ENCODE data around the gene NCAM2. TPM values are rescaled to one million over a fixed set of nuclear protein-coding genes. Genes with fewer than 3 reads are reported as not detected.

NCAM2 gene
- polyA plus RNA-seq, 1 experiment = 7.7 TPM

DNA sequence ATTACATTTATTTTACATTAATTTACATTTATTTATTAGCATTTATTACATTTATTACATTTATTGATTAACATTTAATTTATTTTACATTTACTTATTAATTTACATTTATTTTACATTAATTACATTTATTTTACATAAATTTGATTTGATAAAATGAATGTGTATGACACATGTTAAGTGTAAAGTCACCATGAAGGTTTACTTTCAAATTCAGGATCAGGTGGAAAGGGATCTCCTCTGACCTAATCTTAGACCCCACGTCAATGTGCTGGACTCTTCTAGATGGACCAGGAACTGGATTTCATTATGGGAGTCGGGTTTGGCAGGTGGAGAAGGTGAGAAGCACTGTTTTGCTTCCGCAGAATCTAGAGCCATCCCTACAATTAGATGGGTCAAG is 76.1 kb downstream of the NCAM2 start:
- POLR2A ChIA-PET = no interaction called here
- TF ChIP-seq, protein P1, sequence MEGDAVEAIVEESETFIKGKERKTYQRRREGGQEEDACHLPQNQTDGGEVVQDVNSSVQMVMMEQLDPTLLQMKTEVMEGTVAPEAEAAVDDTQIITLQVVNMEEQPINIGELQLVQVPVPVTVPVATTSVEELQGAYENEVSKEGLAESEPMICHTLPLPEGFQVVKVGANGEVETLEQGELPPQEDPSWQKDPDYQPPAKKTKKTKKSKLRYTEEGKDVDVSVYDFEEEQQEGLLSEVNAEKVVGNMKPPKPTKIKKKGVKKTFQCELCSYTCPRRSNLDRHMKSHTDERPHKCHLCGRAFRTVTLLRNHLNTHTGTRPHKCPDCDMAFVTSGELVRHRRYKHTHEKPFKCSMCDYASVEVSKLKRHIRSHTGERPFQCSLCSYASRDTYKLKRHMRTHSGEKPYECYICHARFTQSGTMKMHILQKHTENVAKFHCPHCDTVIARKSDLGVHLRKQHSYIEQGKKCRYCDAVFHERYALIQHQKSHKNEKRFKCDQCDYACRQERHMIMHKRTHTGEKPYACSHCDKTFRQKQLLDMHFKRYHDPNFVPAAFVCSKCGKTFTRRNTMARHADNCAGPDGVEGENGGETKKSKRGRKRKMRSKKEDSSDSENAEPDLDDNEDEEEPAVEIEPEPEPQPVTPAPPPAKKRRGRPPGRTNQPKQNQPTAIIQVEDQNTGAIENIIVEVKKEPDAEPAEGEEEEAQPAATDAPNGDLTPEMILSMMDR (IDR thresholded peaks at IDR 0.05; ENCODE audit: low read depth, low read length) = no peak
- Histone ChIP-seq H3K27me3 (ENCODE audit: control insufficient read depth, insufficient read depth, low read length) (no peaks in the 10 kb centered on the region), H3K4me3 (ENCODE audit: low read depth, low read length) (no peak overlapping the region), H3K9me3 (ENCODE audit: control insufficient read depth, insufficient read depth, low read length) (no peaks in the 10 kb centered on the region), H3K27ac (ENCODE audit: low read depth, low read length) (no peak overlapping the region)
- DNase-seq (ENCODE audit: low read depth, low spot score) = no peak
- CTCF ChIA-PET = no interaction called here

DNA sequence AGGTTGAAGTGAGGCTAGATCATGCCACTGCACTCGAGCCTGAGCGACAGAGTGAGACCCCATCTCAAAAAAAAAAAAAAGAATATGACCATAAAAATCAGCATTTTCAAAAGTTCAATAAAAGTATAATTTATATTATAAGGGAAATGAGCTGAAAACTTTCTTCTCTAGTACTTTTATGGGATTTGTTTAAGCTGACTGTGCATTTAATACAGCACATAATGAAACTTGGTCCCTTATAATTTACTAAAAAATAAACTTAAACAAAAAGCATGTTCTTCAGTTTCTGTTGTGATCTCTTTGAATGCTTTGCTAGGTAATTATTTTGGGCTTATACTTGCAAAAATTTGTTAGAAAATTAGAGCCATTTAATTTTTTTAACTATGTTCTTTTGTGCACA is 77.8 kb downstream of the NCAM2 start:
- TF ChIP-seq, protein P1 (IDR thresholded peaks at IDR 0.05; ENCODE audit: low read depth, low read length) = no peak
- POLR2A ChIA-PET = no interaction called here
- H3K4me3 ChIP-seq (ENCODE audit: low read depth, low read length) = no peak overlapping the region

DNA sequence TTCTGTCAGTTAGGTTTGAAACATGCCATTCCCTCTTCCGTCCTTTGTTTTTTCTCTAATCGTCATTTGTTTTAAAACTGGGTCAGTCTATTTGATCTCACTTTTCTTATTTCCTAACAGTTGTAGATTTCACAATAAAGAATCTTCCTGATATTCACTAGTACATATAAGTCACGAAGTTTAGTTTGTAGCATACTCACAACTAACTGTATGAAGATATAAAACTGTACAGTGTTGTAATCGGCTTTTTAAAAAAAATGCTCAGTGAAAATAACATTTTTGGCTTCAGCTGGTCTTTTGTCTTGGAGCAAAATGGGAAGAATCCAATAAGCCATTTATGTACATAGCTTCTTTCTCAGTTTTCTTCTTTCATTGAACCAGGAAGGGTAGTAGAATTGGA is 78.3 kb downstream of the NCAM2 start:
- POLR2A ChIA-PET = no interaction called here
- TF ChIP-seq, protein P1 (IDR thresholded peaks at IDR 0.05; ENCODE audit: low read depth, low read length) = no peak

More for the DNA sequence above, 77.8 kb downstream of the NCAM2 start:
- Histone ChIP-seq H3K27me3 (ENCODE audit: control insufficient read depth, insufficient read depth, low read length) (no peaks in the 10 kb centered on the region), H3K9me3 (ENCODE audit: control insufficient read depth, insufficient read depth, low read length) (no peaks in the 10 kb centered on the region), H3K27ac (ENCODE audit: low read depth, low read length) (no peak overlapping the region)
- CTCF ChIA-PET = interaction anchor here (0.7 to 1.2 kb wide), 2 partner anchors 156 to 1406 kb away, joined by 4 read pairs; no protein-coding TSS in a partner anchor
- DNase-seq (ENCODE audit: low read depth, low spot score) = no peak

DNA sequence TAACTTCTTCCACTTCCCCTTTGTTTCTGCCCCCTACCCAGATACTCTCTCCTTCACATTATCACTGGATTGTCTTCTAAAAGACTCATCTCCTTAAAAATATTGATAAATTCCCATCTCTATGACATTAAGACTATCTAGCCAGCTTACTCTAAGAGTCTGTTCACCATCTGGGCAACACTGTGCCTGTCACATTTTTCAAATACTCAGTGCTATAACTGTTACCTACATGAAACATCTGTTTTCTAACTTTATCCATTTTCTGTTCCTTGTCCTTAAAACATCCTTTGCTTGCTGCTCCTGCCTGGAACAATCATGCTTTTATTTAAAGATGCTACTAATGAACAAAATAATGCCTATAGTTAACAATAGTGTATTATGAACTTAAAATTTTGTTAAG is 81.4 kb downstream of the NCAM2 start:
- H3K27me3 ChIP-seq (ENCODE audit: control insufficient read depth, insufficient read depth, low read length) = no peaks in the 10 kb centered on the region

More for the DNA sequence above, 78.3 kb downstream of the NCAM2 start:
- CTCF ChIA-PET = interaction anchor here (0.6 to 1.2 kb wide), 3 partner anchors 9 to 1405 kb away, joined by 4 to 5 read pairs (median 4); no protein-coding TSS in a partner anchor
- Histone ChIP-seq H3K27ac (ENCODE audit: low read depth, low read length) (no peak overlapping the region), H3K9me3 (ENCODE audit: control insufficient read depth, insufficient read depth, low read length) (no peaks in the 10 kb centered on the region), H3K4me3 (ENCODE audit: low read depth, low read length) (no peak overlapping the region), H3K27me3 (ENCODE audit: control insufficient read depth, insufficient read depth, low read length) (no peaks in the 10 kb centered on the region)
- DNase-seq (ENCODE audit: low read depth, low spot score) = no peak

DNA sequence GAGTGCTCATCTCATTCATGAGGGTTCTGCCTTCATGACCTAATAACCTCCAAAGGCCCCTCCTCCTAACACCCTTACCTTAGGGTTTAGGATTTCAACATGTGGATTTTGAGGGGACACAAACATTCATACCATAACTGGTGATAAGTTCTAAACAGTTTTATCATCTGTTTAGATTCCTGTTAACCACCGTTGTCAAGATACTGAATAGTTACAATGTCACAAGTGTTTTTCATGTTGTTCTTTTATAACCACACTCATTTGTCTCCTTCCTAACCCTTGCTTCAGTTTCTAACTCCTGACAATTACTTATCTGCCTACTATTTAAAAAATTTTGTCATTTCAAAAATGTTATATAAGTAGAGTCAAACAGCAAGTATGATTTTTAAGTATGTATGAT is 86.0 kb downstream of the NCAM2 start:
- TF ChIP-seq, protein P1 (IDR thresholded peaks at IDR 0.05; ENCODE audit: low read depth, low read length) = no peak
- CTCF ChIA-PET = no interaction called here
- Histone ChIP-seq H3K4me3 (ENCODE audit: low read depth, low read length) (no peak overlapping the region), H3K27me3 (ENCODE audit: control insufficient read depth, insufficient read depth, low read length) (no peaks in the 10 kb centered on the region), H3K27ac (ENCODE audit: low read depth, low read length) (no peak overlapping the region), H3K9me3 (ENCODE audit: control insufficient read depth, insufficient read depth, low read length) (no peaks in the 10 kb centered on the region)
- POLR2A ChIA-PET = interaction anchor here (0.7 kb wide), 1 partner anchor 28 kb away, joined by 3 read pairs; no protein-coding TSS in a partner anchor
- DNase-seq (ENCODE audit: low read depth, low spot score) = no peak

More for the DNA sequence above, 81.4 kb downstream of the NCAM2 start:
- Histone ChIP-seq H3K9me3 (ENCODE audit: control insufficient read depth, insufficient read depth, low read length) (no peaks in the 10 kb centered on the region), H3K27ac (ENCODE audit: low read depth, low read length) (no peak overlapping the region), H3K4me3 (ENCODE audit: low read depth, low read length) (no peak overlapping the region)
- ChIA-PET POLR2A (no interaction called here), CTCF (no interaction called here)
- TF ChIP-seq, protein P1 (IDR thresholded peaks at IDR 0.05; ENCODE audit: low read depth, low read length) = no peak
- DNase-seq (ENCODE audit: low read depth, low spot score) = no peak
